HG03064 (cell line): ENCODE data around the gene RALGAPA2.

ENCODE experiments used
- ATAC-seq: cut with Tn5 transposase; IDR thresholded peaks from one replicate; pipeline ENCODE4 v1.9.1; 2021; ENCODE audit warnings: low read depth; ENCODE audit not compliant: unreplicated experiment

RALGAPA2 gene

DNA sequence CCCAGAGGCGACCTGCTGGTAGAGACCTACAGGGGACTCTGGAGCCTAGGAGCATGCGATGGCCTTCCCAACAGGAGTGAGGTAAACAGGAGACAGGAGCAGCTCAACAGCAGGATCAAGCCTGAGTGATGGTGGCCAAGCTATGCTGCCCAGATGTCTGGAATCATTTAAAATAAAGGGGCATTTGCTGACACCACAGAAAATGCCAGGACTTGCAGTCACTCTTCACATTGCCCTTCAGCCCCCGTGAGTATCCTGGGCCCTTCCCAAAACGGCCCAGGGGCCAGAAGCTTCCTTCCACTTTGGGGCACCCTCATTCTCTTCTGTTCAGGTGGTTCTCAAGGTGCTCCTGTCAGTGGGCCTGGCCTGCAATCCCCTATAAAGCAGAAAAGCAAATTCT lies 321.3 kb downstream of the RALGAPA2 start:
- no peak for ATAC-seq

GRCh38 chr20:20390393-20390792 lies 322.1 kb downstream of the RALGAPA2 start:
- ATAC-seq, result no peak

- no peak for ATAC-seq
Measured at GRCh38 chr20:20386192-20386591, 326.3 kb downstream of the RALGAPA2 start.

- no peak for ATAC-seq
Measured at GRCh38 chr20:20375862-20376261, 336.6 kb downstream of the RALGAPA2 start.

- ATAC-seq, result no peak
Measured at GRCh38 chr20:20373091-20373571, 339.3 kb downstream of the RALGAPA2 start.

- ATAC-seq, result no peak
Measured at GRCh38 chr20:20371681-20372080, 340.8 kb downstream of the RALGAPA2 start.

- no peak for ATAC-seq
Measured at GRCh38 chr20:20371083-20371482, 341.4 kb downstream of the RALGAPA2 start.

GRCh38 chr20:20370094-20370575 lies 342.3 kb downstream of the RALGAPA2 start:
- no peak for ATAC-seq

DNA sequence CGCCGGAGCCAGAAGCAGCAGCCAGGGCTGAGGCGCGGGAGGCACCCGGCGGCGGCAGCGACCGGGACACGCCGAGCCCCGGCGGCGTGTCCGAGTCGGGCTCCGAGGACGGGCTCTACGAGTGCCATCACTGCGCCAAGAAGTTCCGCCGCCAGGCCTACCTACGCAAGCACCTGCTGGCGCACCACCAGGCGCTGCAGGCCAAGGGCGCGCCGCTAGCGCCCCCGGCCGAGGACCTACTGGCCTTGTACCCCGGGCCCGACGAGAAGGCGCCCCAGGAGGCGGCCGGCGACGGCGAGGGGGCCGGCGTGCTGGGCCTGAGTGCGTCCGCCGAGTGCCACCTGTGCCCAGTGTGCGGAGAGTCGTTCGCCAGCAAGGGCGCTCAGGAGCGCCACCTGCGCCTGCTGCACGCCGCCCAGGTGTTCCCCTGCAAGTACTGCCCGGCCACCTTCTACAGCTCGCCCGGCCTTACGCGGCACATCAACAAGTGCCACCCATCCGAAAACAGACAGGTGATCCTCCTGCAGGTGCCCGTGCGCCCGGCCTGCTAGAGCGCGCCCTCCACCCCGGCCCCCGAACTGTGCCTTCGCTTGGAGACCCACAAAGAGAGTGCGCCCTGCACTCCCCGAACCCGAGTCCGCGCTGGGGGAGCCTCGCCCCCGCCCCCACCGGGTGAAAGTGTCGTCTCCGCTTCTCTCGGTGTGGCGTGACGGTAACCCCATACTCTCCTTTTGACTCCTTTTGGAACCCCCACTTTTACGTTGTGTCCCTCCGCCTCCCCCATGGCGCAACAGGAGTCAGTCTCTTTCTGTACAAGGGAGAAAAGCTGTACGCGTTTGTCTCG lies 343.0 kb downstream of the RALGAPA2 start:
- no peak for ATAC-seq

- ATAC-seq, result no peak
Measured at GRCh38 chr20:20368418-20369249, 343.8 kb downstream of the RALGAPA2 start.

- ATAC-seq, result no peak
Measured at GRCh38 chr20:20367575-20368417, 344.6 kb downstream of the RALGAPA2 start, which contains the start of gene INSM1. TSS of gene INSM1 (plus strand) at chr20:20368104. CDS start at chr20:20368268, 164 bp downstream.

- ATAC-seq, result no peak
Measured at GRCh38 chr20:20366876-20367574, 345.4 kb downstream of the RALGAPA2 start.

- ATAC-seq, result no peak
Measured at GRCh38 chr20:20366551-20366875, 345.9 kb downstream of the RALGAPA2 start.

DNA sequence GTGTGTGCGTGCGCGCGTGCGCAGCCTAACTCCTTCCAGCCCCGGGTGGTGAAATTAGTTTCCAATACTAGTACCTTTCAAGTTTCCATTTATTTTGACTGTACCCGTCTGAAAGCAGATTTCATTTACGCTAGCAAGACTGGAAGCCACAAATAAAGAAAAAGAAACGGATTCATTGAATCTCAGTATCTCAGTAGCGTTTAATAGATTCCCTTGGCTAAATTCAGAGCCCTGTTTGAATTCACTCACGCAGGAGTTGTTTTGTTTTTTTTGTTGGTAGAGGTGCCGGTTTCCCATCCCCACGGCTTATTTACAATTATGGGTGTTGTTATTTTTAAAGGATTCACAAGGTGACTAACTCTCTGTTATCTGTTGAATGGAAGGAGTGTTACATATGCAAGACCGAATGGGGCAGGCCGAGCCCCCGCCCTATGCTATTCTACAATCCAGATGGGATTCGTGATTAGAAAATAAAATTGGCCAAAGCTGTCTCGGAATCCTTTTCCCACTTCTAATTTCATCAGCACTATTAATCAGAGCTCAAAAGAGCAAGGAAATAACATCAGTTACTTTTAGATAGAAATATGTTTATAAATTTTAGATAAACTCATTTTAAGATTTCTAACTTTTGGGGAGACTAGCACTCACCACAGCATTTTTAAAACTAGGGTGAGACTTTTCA lies 346.8 kb downstream of the RALGAPA2 start:
- ATAC-seq, result no peak

GRCh38 chr20:20364593-20365479 lies 347.6 kb downstream of the RALGAPA2 start:
- ATAC-seq, result no peak

DNA sequence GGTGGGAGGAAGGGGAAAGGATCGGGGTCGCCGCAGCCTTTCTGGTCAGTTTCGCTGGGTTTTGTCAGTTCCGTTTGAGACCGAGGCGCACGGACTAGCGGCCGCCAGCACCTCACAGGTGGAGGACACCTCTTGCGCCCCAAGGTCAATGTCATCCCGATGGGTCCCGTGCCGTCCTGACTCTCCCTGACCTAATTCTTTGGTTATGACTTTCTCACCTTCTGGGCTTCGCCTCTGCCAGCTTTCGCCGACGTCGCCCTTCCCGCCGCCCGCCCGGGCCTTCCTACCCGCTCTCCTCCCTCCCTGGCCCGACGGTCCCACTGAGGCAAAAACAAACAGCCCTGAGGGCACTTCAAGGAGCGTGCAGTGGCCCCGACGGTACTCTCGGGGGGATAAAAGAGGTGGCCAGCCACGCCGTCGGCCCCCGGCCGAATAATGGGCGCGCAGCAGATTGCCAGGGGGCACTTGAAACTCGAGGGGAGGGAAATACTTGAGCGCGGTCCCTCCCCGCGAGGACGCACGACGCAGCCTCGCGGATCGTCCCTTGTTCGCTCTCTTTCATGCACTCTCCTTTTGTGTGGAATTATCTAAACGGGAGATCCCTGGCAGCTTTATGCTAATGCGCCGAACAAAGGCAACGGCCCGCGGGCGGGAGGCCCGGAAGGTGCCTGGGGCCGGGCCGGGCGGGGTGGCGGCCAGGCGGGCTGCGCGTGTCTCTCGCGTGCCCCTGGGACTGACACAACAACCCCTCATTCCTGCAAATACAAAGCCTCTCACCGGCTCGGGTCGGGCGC lies 348.4 kb downstream of the RALGAPA2 start:
- ATAC-seq, result no peak

DNA sequence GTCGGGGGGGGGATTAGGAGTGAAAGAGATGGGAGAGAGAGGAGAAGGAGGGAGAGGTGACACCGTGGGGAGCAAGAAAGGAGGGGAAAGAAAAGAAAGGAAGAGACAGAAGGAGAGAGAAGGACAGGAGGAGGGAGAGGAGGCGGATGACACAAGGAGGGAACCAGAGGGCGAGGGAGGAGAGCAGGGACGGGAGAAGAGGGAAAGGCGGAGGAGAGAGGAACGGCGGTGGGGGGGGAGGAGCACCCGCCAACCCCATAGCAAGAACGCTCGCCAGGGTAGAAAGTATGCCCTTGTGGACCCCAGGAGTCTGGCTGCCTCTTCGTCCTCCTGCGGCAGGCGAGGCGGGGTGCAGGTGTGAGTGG lies 349.0 kb downstream of the RALGAPA2 start:
- no peak for ATAC-seq
